HG03558 (cell line): ENCODE results near the gene LRFN2.

ENCODE experiments used
- ATAC-seq: cut with Tn5 transposase; IDR thresholded peaks from one replicate; pipeline ENCODE4 v1.9.1; 2021; ENCODE audit warnings: moderate number of reproducible peaks; ENCODE audit not compliant: unreplicated experiment; ENCODE audit errors: extremely low read depth

LRFN2 gene

DNA sequence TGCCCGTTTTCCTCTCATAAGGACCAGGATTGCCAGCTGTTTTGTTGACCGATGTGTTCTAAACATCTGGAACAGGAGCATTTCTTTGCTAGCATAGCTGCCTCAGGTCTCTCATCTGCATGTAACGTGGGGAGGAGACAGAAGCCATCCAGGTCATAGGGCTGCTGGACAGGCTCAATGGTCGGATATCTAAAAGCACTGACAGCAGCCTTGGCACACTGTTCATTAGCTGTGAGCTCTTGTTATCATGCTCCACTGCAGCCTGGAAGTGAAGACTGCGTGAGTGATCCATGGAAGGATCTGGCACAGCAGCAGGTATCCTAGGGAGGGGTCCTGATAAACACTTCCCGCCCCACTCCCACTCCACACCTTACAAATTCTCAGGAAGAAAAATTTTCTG is 175.3 kb downstream of the LRFN2 start:
- no peak for ATAC-seq

- no peak for ATAC-seq
These were observed 176.3 kb downstream of the LRFN2 start for GRCh38 chr6:40410821-40411220.

DNA sequence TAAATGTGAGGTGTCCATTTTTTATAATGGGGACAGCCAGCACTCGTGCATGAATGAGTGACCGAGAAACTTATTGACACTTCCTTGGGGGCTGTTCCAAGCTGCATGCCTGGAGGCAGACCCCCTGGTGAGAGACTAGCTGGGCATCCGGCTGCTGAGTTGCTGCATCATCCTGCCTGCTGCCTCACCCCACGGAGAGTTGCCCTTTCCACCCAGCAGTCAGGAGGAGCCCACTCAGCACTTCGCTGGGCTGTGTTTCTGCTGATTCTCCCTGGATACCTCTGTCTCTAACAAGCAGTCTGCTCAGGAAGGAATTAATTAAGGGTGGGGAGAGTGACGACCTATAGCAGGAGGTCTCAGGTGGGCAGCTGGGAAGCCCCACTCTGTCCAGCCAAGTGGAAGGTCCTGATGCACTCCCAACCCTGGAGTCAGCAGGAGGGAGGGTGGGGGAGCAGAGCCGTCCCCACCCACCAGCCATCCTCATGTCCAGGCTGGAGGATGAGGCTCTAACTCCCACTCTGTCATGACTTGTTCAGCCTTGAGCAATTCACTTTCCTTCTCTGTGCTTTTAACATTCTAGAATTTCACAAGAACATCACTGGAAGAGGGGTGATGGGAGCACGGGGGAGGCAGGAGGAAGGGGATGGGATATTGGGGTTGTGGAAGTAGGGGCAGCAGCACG is 177.3 kb downstream of the LRFN2 start:
- no peak for ATAC-seq

- ATAC-seq = no peak
These were observed 178.2 kb downstream of the LRFN2 start for GRCh38 chr6:40408786-40409542.

GRCh38 chr6:40407239-40407638 is 179.9 kb downstream of the LRFN2 start:
- no peak for ATAC-seq

DNA sequence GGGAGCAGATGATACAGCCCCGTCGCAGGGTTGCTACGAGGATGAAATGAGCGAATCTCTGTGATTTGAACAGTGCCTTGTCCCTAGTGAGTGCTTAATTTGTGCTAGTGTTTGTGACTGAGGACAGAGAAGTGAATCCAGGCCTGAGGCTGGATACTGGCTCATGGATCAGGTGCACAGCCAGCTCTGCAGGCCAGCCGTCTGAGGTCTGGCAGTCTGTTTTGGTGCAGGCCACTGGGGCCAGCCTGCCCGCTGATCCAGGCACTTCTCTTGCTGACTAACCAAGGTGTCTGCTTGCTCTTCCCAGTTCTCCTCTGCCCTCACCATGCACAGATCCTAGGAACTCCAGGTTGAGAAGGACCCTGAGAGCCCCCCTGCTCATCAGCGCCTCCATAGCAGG is 181.0 kb downstream of the LRFN2 start:
- no peak for ATAC-seq

GRCh38 chr6:40400738-40401137 is 186.4 kb downstream of the LRFN2 start:
- no peak for ATAC-seq

GRCh38 chr6:40399888-40400457 is 187.2 kb downstream of the LRFN2 start:
- ATAC-seq = no peak

DNA sequence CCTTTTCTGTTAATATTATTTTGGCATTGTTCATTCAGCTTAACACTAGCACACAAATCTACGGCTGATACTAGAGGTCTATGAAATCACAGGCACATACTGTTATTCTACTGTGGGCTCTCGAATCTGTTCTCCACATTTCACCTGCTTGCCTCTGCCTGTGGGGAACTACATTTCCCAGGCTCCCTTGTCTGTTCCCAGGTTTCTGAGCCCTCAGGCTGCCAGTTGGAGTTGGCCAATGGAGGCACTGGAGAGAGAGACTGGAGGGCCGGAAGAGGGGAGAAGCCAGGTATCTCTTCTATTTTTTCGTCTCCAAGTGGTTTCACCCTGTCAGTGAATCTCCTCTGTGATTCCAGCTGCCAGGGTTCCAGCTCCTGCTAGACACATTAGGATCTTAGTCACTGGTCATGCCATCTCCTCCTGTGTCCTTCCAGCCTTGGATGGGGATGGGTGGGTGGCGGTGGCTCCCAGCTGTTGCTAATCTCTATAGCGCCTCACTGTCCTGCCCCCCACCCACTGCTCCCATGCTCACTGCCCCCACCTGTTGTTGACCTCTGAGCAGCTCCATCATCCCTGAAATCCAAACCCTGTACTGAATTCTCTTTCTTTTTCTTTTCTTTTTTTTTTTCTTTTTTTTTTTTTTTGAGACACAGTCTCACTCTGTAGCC is 188.2 kb downstream of the LRFN2 start:
- no peak for ATAC-seq

DNA sequence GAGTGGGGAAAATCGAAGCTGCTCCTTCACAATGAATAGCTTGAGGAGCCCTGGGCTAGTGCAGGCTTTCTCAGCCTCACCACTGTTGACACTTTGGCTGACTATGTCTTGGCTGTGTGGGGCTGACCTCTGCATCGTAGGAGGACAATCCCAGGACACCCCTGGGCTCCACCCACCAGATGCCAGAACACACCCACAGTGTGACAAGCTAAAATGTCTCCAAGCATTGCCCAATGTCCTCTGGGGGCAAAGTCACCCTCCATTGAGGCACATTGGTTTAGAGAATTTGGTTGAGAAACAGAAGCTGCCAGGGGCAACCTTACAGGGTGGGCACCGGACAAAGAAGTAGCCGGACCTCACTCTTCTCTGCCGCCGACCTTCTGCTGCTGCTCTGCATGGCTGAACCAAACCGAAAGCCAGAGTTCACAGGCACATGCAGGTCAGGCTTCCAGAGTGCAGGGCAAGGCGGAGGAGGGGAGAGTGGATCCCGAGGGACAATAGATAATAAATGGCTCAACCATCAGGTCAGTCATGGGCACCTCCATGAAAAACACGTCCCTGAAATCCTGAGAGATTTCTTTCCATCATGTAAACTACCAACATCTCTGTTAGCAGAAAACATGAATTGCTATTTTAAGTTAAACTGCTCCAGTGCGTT is 189.0 kb downstream of the LRFN2 start:
- ATAC-seq = no peak

DNA sequence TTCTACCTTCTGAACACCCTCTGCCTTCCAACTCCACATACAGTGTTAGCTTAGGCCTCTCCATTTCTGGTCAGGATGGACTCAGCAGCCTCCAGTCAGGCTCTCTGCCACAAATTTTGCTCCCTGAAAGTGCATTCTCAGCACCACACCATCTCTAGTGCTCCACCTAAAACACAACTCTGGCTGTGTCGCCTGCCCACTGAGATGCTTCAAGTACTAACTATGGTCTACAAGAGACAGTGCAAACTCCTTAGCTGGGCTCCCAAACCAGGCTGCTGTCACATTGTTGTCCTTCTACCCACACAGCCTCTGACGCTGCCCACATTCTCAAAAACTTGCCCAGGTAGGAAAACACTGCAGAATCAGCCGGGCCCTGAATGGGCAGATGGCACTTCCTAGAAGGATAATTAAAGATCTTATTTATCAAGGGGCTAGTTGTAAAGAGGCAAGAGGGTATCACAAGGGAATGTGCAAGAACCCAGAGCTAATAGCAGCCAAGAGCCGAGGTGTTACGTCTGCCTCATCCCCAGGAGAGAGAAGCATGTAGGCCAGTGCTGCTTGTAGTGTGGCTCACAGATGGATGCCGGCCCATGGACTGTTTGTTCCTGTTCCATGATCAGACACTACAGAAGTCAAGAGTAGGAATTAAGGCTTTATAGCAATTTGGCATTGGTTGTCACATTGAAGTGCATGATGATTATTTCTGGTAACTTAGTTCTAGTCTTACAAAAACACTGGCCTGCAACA is 189.7 kb downstream of the LRFN2 start:
- ATAC-seq = no peak

GRCh38 chr6:40395698-40396076 is 191.5 kb downstream of the LRFN2 start:
- ATAC-seq = no peak

DNA sequence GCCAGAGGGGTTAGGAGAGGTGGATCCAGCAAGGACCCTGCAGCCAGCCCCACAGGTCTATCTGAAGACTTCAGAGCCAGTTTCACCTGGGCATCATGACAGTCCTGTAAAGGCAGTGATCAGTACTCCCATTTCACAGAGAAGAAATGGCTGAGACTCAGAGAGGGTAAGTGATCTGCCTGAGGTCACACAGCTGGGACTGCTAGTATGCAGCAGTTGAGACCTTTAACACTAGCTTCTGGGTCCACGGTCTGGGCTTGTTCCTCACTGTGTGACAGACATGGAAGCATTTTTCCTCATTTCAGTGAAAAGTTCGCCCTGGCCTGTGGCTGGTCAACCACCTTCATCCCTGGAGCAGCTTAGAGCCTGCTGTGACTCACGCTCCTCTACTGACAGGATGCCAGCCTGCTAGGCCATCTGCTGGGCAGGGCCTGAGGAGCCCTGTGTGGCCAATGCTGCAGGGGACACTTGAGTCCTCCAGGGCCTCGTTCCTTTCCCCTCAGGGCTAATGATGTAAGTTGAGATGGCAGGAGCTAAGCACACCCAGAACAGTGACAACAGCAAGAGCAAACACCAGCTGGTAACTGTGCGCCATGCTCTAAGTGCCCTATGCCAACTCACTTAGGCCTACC is 192.0 kb downstream of the LRFN2 start:
- no peak for ATAC-seq

DNA sequence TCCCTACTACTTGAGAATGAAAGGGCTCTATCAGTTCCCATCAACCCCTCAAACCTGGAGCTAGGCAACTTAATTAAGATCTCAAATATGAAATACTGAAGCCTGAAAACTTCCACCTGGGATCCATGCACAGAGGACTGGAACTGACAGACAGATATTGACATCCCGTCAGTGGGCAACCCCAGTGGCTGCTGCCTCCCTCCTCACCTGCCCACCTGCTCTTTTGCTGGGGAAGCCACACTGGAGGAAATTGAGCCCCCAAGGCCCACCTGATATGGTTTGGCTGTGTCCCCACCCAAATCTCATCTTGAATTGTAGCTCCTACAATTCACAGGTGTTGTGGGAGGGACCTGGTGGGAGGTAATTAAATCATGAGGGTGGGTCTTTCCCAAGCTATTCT is 192.8 kb downstream of the LRFN2 start:
- no peak for ATAC-seq

DNA sequence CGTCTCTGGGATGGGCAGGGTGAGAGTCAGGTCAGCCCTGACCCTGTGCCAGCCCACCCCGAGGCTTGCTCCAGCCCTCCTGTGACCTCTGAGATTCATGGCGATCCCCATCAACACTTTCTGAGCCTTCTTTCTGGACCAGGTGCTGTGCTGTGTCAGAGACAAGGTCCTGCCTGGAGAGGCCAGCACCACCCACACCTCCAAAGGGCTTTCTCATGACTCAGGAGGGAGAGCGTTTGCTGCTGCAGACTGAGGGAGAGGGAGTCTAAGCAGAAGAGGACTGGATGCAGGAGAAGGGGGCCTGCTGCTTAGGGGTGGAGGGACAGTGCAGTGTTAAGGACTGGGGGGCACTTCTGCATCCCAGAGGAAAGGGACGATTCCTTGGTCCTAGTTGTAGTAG is 193.5 kb downstream of the LRFN2 start:
- ATAC-seq = no peak

DNA sequence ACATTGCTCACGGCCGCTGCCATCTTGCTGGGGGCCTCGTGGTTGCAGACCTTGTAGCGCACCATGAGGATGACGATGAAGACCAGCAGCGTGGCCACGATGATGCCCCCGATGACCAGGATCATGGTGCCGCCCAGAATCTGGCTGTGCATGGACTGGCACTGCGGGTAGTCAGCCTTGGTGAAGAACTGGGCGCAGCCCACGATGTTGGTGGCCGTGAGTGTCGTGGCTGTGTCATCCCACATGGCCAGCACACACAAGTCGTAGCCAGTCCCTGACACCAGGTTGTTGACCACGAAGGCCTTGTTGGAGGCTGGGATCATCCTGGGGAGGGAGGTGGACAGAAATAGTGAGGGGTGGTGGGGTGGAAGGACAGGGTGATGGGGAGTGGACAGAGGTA is 194.6 kb downstream of the LRFN2 start:
- ATAC-seq = no peak

DNA sequence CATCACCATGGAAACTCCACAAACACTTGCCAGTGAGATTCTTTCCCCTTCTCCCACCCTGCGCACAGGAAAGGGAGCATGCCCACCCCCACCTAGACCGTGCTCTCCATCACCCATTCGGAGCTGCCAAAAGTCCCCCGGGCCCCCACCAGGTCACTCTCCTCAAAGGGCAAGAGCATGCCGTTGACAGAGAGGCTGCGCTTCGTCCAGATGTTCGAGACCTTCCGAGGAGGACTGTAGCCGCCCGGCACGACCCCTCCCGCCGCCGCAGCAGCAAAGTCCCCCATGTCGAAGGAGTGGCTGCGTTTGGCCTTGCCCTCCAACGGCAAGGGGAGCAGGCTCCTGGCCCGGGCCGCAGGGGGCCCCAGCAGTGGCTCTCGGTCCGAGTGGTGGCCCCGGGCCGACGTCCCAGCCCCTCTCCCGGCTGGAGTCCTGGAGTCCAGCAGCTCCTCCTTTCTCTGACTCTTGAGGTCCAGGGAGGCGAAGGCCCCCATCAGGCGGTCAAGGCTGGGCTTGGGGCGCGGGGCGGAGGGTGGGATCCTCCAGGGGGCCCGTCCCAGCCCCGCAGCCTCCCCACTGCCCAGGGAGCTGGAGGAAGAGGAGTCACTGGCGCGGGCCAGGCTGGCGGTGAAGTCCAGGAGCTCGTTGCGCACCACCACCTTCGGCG is 195.2 kb downstream of the LRFN2 start:
- no peak for ATAC-seq

DNA sequence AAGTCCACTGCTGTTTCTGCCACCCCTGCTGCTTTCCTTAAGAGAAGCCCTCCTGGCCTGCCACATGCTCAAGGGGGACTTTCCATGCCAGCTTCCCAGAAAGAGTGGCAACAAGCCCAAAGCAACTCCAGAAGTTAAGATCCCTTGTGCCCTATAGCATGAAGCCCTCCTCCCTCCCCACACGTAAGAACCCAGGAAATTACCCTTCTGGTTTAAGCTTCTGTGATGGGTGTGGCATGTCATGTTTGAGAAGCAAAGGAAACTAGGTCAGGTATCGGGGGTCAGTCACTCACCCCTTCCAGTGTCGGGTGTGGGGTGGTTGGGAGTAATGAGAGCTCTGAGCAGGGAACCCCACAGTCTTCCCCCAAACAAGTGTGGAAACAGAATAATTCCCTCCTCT is 196.1 kb downstream of the LRFN2 start:
- ATAC-seq = no peak
